RWPE1 (cell line): ENCODE data around the gene PCDH15.

Experiments used
- CTCF ChIA-PET: fragments of 350-600 bp; sonication (Branson Sonifier 250); formaldehyde crosslinking; extraction: SDS; loops from one replicate; lab custom pipeline; 2021; lab: Yijun Ruan, JAX
- POLR2A ChIA-PET: fragments of 400-600 bp; formaldehyde crosslinking; extraction: SDS; loops from one replicate; lab custom pipeline; 2020; ENCODE audit warnings: antibody characterized with exemption; ENCODE audit not compliant: low non-redundant PET; lab: Yijun Ruan, JAX
- DNase-seq: peaks from one replicate; pipeline ENCODE4 v3.0.0; 2012; ENCODE audit warnings: low spot score
- H3K27ac ChIP-seq: fragments of 450-650 bp; 2 replicates; pipeline ENCODE4 v1.5.1; 2017
- TF ChIP-seq, protein P1 (sequence below): fragments of 450-650 bp; conservative IDR thresholded peaks from 2 replicates; pipeline ENCODE4 v1.5.1; 2017; ENCODE audit warnings: low read depth, mild to moderate bottlenecking

The PCDH15 gene

DNA sequence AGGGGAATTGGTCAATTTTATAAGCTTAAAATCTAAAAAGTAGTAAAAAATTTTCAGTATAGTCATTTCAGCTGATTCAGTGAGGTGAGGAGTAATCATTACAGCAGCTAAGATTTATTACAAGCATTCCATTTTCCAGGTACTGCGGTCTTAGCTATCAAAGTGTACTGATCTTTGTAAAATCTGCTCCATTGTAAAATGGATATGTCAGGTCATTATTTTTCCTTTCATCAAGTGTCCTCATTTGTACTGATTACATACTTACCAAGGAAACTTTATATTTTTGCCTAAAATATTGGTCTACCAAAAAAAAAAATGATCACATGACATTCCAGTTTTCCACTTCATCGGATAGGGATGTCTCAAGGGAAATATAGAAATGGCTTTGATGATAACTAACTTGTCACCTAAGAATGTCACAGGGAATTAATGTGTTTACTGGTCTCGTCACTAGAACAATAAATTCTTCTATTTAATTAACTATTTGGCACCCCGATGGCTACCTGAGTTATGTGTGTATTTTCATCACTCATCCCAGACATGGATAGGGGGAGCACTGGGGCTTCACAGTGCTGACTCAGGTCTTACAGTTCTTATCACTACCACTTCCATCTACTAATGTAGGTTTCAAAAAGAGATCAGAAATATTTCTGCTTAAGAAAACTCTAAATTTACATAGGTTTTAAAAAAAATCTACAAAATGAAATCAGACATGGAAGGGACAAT lies 948.4 kb downstream of the PCDH15 start:
- TF ChIP-seq, protein P1, sequence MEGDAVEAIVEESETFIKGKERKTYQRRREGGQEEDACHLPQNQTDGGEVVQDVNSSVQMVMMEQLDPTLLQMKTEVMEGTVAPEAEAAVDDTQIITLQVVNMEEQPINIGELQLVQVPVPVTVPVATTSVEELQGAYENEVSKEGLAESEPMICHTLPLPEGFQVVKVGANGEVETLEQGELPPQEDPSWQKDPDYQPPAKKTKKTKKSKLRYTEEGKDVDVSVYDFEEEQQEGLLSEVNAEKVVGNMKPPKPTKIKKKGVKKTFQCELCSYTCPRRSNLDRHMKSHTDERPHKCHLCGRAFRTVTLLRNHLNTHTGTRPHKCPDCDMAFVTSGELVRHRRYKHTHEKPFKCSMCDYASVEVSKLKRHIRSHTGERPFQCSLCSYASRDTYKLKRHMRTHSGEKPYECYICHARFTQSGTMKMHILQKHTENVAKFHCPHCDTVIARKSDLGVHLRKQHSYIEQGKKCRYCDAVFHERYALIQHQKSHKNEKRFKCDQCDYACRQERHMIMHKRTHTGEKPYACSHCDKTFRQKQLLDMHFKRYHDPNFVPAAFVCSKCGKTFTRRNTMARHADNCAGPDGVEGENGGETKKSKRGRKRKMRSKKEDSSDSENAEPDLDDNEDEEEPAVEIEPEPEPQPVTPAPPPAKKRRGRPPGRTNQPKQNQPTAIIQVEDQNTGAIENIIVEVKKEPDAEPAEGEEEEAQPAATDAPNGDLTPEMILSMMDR, result no peak
- no peak overlapping the region for H3K27ac ChIP-seq
- DNase-seq, result no peak
- ChIA-PET CTCF (interaction anchor here (0.7 kb wide), 1 partner anchor 641 kb away, joined by 4 read pairs; no protein-coding TSS in a partner anchor), POLR2A (no interaction called here)

DNA sequence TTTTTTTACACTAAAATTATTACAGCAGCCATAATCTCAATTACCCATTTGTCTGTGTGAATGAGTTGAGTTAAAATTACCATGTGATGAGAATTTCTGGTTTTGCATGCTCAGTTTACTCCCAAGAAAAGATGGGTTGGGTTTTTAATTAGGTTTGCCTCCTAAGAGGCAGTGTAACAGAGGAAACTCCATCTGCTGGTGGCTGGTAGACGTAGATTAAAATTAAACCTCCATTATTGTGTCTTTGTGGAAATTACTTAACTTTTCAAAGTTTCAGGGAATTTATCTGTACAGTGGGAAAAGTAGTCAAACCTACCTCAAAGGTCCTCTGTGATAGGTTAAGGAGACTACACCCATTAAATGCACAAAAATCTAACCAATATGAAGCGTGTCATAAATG lies 954.2 kb downstream of the PCDH15 start:
- no peak for DNase-seq
- ChIA-PET CTCF (interaction anchor here (0.6 to 0.7 kb wide), 2 partner anchors 38 to 150 kb away, joined by 3 to 4 read pairs; no protein-coding TSS in a partner anchor), POLR2A (no interaction called here)
- H3K27ac ChIP-seq, result no peak overlapping the region
- TF ChIP-seq, protein P1, result no peak

GRCh38 chr10:53843736-53844362 lies 957.2 kb downstream of the PCDH15 start:
- DNase-seq, result no peak
- CTCF ChIA-PET, result no interaction called here
- POLR2A ChIA-PET, result no interaction called here

DNA sequence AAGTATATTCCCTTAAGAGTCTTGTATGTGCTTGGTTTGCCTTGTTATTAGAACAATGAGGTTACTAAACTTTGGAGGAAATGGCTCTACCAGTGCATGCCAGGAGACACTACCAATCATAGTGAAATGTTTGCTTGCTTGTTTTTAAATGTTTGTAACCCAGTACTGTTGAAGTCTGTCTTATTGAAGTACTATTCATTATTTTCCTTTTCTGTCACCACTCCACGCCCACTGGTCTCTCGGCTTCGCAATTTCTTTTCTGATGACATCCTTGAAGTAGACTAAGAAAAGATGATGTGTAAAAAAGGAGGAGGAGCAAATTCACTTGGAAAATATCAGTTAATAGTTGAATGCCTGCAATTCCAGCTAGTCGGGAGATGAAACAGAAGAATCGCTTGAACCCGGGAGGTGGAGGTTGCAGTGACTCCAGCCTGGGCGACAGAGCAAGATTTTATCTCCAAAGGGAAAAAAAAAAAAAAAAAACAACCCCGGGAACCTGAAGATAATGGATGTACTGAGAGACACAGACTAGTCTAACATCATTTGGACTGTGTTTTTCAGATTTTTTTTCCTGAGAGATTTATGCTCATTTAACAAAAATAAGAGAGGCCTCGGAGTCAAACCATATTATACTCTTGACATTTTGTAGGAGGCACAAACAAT lies 959.4 kb downstream of the PCDH15 start:
- H3K27ac ChIP-seq, result no peak overlapping the region
- TF ChIP-seq, protein P1, result no peak
- ChIA-PET POLR2A (no interaction called here), CTCF (interaction anchor here (0.7 to 0.8 kb wide), 2 partner anchors 34 to 283 kb away, joined by 3 to 6 read pairs; no protein-coding TSS in a partner anchor)
- DNase-seq, result no peak

More at GRCh38 chr10:53843736-53844362, 957.2 kb downstream of the PCDH15 start:
- TF ChIP-seq, protein P1, result no peak
- H3K27ac ChIP-seq, result no peak overlapping the region

DNA sequence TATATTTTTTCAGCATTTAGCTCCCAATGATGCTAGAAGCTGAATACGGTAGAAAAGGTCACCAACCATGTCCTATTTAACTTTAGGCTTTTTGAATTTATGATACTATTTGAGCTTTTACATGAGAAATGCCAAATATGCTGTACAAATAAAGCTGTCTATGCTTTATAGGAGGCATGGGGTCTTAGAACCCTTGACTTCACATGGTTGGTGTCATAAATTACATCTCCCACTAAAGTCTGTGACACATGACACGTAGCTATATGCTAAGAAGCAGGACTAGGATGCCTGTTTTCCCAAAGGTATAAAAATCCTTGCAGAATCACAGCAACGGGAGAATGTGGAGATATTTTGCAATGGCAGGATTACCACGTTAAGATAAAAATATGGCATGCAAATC lies 960.4 kb downstream of the PCDH15 start:
- no peak overlapping the region for H3K27ac ChIP-seq
- ChIA-PET POLR2A (no interaction called here), CTCF (interaction anchor here (0.7 to 1.0 kb wide), 3 partner anchors 16 to 896 kb away, joined by 3 read pairs; no protein-coding TSS in a partner anchor)
- DNase-seq, result no peak
- TF ChIP-seq, protein P1, result no peak

DNA sequence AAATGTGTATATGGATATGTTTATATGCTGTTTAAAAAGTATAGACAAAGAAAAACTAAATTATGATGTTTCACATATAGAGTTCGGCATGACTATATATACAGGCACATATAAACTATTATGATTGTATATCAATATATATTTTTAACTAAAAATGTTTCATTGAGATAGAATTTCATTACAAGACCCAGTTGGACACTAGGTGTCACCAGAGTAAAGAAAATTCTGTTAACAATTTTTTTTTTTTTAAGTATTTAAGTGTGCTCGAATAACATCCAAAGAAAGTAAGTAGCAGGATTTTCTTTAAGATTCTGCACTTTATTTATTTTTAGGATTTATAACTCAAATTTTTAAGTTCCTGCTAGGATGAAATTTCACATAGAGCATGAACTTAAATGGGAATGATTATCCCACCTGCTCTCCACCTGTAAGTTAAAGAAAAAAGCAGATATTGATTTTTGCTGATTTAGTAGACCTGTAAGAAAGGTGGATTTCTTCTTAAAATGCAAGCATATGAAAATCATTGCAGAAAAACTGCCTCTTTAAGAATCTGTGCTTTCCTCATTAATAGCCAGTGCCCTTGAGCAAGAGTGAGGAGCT lies 961.5 kb downstream of the PCDH15 start:
- TF ChIP-seq, protein P1, result peak; percentile 49
- no peak overlapping the region for H3K27ac ChIP-seq
- POLR2A ChIA-PET, result no interaction called here
- CTCF ChIA-PET, result interaction anchor here (0.5 to 1.0 kb wide), 5 partner anchors 17 to 208 kb away, joined by 3 to 5 read pairs (median 3); no protein-coding TSS in a partner anchor
- DNase-seq, result peak; percentile 1
